ENCODE data around the gene ALAS1. TPM values are rescaled to one million over a fixed set of nuclear protein-coding genes. Genes with fewer than 3 reads are reported as not detected.
A peak's percentile ranks its signal among the peaks of the same experiment; 100 is the strongest.

Gene ALAS1
- total RNA-seq, 1 donor from 2014 or later = 134 TPM

GRCh38 chr3:52248816-52249547 is 51.0 kb downstream of the ALAS1 start:
- peak; percentile 90 for DNase-seq (ENCODE audit: low spot score)

GRCh38 chr3:52249683-52250082 is 51.7 kb downstream of the ALAS1 start:
- peak; percentile 60 for DNase-seq (ENCODE audit: low spot score)

GRCh38 chr3:52250122-52250521 is 52.2 kb downstream of the ALAS1 start:
- DNase-seq (ENCODE audit: low spot score) = no peak

DNA sequence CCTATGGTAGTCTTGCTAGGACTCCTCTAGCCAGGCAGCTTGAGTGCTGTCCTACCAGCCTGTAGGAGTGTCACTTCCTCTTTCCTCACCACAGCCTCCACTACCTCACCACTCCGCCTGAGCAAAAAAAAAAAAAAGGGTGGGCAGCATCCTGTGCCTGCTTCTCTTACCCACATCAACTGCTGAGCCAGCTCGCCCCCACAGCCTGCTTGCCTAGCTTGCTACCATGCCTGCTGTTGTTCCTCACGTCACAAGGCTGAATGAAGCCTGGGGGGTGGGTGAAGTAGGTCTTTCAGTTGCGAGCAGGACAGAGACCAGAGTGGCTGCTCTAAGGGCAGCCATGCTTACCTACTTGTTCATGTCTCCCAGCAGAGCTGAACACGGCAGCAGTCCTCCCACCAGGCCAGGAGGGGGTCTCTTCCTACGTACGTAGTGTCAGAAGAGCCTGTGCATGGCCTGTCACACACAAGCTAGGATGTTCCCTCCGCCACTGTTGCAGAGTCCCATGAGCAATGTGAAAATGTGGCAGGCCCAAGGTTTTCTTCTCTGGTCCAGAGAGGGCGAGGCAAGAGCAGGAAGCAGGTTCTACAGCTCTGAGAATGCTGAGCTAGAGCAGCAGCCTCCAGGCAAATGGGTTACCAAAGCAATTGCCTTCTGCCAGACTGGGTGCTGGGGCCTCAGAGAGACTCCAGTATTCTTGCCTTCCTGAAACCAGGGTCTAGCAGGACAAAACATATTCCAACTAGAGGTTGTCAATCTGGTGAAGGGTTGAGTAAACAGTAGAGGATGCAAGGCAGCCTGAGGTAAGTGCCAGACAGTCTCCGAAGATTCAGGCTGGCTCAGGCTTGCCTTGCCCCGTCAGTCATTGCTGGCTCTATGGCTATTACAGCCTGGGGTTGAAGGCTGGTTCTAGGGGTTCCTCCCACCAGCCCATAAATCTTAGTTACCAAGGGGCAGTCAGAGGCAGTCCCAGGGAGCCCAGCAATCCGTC is 55.6 kb downstream of the ALAS1 start:
- peak; percentile 89 for DNase-seq (ENCODE audit: low spot score)

DNA sequence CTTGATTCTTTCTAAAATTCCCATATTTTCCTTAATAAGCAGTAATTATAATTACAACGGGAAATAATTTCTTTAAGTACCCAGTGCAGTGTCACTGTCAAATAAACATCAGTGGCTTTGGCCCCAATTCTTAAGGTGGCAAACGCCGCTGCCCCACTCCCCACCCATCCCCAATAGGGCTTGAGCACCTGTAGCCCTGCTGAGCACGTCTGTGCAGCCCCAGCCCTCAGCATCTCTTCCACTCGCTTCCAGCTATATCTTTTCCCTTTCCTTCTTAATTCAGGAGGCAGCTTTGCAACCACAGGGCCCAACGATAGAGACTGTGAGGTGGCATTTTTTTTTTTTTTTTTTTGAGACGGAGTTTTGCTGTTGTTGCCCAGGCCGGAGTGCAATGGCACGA is 56.6 kb downstream of the ALAS1 start:
- no peak for DNase-seq (ENCODE audit: low spot score)

GRCh38 chr3:52256159-52256558 is 58.2 kb downstream of the ALAS1 start:
- DNase-seq (ENCODE audit: low spot score) = no peak

GRCh38 chr3:52256622-52257021 is 58.7 kb downstream of the ALAS1 start:
- DNase-seq (ENCODE audit: low spot score) = no peak

- no peak for DNase-seq (ENCODE audit: low spot score)
These were observed 60.0 kb downstream of the ALAS1 start for GRCh38 chr3:52257911-52258310.

DNA sequence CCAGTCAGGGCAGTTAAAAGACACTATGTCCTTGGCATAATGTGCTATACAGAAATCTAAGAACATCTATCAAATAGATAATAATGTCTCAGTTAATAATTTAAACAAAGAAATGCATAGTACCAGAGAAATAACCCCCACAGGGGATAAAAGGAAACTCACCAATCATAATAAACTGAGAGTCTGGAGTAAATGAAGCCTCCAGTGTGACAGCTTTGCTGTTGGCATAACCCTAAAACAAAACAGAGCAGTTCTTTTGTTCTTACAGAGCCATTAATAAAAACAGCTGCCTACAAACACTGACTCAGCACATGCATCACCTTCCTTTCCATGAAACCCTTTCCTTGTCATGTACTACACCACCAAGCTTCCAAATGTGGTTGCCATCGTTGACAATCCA is 61.1 kb downstream of the ALAS1 start:
- DNase-seq (ENCODE audit: low spot score) = no peak

DNA sequence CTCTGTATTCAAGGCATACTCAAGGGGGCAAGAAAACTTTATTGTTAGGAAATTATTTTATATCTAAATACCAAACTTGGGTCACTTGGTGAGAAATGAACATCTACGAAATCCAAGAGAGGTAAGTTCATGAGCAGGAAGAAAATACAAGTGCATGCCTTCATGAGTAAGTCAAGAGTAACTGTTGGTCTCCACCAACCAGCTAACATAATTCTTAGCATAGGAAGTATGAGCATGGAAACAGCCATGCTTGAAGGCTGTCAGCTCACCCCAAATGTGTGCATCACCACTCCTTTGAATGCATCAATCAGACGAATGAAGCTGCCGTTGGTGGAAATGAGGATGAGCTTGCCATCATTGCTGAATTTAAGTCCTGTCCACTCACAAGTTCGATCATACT is 61.5 kb downstream of the ALAS1 start:
- no peak for DNase-seq (ENCODE audit: low spot score)

DNA sequence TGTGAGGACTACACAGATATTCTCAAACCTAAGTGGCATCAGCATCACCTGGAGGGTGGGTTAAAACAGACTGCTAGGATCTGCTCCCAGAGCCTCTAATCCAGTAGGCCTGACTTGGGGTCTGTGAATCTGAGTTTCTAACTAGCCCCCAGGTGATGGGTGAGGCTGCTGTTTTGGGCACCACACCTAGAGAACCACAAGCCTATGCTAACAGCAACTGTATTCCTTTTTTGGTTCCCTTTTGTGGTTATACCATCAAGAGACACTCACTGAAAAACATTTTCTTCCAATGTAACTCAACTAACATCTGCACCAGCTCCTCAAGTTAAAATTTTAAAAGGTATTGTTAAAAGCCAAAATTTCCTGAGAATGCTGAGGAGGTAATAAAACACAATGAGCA is 64.5 kb downstream of the ALAS1 start:
- DNase-seq (ENCODE audit: low spot score) = no peak

Other genes starting within 250 kb of the ALAS1 start
- gene GPR62, start 242.8 kb upstream of the ALAS1 start, total RNA-seq = not detected
- 27.4 TPM for gene PCBP4, start 230.7 kb upstream of the ALAS1 start, total RNA-seq
- gene ABHD14B, start 224.1 kb upstream of the ALAS1 start, total RNA-seq = 59.5 TPM
- 17.7 TPM for gene ABHD14A, start 223.1 kb upstream of the ALAS1 start, total RNA-seq
- gene ACY1, start 214.6 kb upstream of the ALAS1 start, total RNA-seq = 35.1 TPM
- gene RPL29, start 202.3 kb upstream of the ALAS1 start, total RNA-seq = 948 TPM
- 17.2 TPM for gene DUSP7, start 141.6 kb upstream of the ALAS1 start, total RNA-seq
- 2.8 TPM for gene POC1A, start 43.7 kb upstream of the ALAS1 start, total RNA-seq
- gene TLR9, start 27.5 kb downstream of the ALAS1 start, total RNA-seq = 0.19 TPM
- gene TWF2, start 41.0 kb downstream of the ALAS1 start, total RNA-seq = 52.4 TPM
- 26.8 TPM for gene PPM1M, start 47.6 kb downstream of the ALAS1 start, total RNA-seq
- 52.7 TPM for gene WDR82, start 80.5 kb downstream of the ALAS1 start, total RNA-seq
- 14.1 TPM for gene GLYCTK, start 89.7 kb downstream of the ALAS1 start, total RNA-seq
- 9.9 TPM for gene DNAH1, start 118.2 kb downstream of the ALAS1 start, total RNA-seq
- gene BAP1, start 211.8 kb downstream of the ALAS1 start, total RNA-seq = 66.6 TPM
- 10.1 TPM for gene PHF7, start 212.5 kb downstream of the ALAS1 start, total RNA-seq
- 144 TPM for gene SEMA3G, start 246.9 kb downstream of the ALAS1 start, total RNA-seq

Measured in mesenteric fat pad (tissue), 1 donor.